ENCODE results near the gene SCEL.
A peak's percentile ranks its signal among the peaks of the same experiment; 100 is the strongest.

The SCEL gene

DNA sequence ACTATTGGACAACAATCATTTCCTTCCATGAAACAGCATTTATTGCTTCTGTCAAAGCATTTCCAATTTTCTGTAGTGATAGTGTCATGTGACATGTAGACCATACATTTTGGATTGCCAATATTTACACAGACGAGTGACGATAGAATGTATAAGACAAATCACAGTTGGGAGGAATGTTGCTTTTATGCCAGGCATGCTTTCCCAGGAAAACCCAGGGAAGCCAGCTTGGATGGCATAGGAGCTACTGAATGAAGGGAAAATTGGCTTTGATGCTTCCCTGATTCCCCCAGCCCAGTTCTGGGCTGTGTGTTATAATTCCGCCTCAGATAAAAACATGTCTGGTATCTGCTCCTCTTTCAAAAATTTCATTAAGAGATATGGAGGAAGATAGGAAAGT is 22.5 kb downstream of the SCEL start:
- TF ChIP-seq GATA1 (IDR thresholded peaks at IDR 0.05; ENCODE audit: low read depth, low read length) (no peak), POLR2A (IDR thresholded peaks at IDR 0.05; ENCODE audit: low read length) (no peak)
- DNase-seq = no peak

DNA sequence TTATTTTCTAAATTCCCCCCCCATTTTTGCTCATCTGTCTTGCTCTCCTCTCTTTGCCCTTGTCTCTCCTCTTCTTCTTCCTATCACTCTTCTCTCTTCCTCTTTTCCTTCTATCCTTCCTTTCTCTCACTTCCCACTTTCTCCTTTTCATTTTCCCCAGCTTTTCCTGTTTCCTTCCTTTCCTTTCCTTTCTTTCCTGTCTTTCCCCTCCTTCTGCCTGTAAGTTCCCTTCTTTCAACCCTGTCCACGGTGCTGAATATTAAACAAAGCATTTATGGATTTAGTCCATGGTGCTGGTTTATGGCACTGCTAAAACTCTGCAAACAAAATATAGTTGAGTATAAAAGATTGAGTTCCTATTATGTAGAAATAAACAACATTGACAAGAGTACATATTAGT is 27.6 kb downstream of the SCEL start:
- no peak for DNase-seq
- TF ChIP-seq GATA1 (IDR thresholded peaks at IDR 0.05; ENCODE audit: low read depth, low read length) = no peak
- no peak for TF ChIP-seq POLR2A (IDR thresholded peaks at IDR 0.05; ENCODE audit: low read length)

DNA sequence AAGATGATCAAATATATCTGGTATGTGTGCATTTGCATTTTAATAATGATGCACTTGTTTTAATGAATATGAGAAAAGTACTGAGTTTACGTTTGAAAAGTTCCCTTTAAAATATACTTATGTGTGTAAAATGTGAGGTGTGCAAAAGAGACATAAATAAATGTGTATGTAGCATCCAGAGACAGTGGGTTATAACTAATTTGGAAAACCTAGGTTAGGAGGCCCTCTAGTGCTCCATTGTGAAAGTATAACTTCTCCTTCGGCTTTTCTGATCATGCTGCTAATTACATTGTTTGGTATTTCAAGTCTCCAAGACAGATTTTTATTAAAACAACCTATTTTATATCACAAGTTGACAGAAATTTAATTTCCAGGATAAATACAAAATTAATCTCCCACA is 30.1 kb downstream of the SCEL start:
- no peak for TF ChIP-seq POLR2A (IDR thresholded peaks at IDR 0.05; ENCODE audit: low read length)
- TF ChIP-seq GATA1 (IDR thresholded peaks at IDR 0.05; ENCODE audit: low read depth, low read length) = no peak
- peak; percentile 1 to 14 for DNase-seq

DNA sequence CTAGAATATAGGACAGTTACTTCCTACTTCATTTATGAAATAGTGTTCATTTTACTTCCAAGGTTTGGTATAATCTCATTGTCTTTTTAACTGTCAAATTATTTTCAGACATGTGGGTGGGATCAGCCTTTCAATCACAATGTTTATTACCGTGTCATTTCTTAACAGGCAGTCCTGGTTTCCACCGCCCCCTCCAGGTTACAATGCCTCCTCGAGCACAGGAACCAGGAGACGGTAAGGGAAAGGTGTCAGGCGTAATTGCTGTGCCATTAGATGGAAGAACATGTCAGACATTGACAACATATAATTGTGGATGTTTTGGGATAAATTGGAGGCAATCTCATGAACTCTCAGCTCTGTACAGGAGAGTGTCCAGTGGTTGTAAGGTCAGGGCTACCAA is 36.5 kb downstream of the SCEL start:
- no peak for DNase-seq
- TF ChIP-seq POLR2A (IDR thresholded peaks at IDR 0.05; ENCODE audit: low read length) = no peak

DNA sequence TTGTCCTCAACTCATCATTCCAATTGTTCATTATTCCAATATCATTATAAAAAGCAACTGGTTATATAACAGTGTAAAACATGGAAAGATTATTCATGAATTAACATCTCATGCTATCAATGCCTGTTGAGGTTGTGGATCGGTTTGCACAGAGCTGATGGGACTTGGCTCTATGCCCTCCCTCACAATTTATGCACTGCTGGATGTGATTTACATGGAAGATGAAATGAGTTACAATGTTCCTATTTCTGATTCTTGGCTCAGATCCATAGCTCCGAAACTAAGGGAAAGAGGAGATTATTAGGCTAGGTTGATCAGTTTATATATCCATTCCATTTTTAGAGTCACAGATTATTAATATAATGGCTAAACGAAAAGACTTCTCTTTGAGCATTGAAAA is 38.6 kb downstream of the SCEL start:
- no peak for TF ChIP-seq GATA1 (IDR thresholded peaks at IDR 0.05; ENCODE audit: low read depth, low read length)
- no peak for TF ChIP-seq POLR2A (IDR thresholded peaks at IDR 0.05; ENCODE audit: low read length)
- no peak for DNase-seq

DNA sequence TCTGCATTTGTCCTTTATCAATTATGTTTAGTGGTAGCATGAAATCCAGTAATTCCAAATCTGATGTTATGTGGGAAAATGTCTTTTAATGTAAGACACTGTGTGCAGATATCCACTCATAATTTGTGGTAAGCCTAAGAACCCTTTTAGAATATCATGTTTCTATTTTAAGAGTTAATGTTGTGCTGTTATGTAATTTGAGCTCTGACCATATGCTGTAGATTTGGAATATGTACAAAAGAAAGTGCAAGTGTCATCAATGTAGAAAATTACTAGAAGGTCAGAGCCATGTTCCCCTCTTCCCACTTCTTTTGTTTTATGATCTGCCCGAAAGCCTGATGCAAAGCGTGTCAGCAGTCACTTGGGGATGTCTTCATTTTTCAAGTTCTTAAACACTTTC is 44.5 kb downstream of the SCEL start:
- TF ChIP-seq GATA1 (IDR thresholded peaks at IDR 0.05; ENCODE audit: low read depth, low read length) = no peak
- no peak for TF ChIP-seq POLR2A (IDR thresholded peaks at IDR 0.05; ENCODE audit: low read length)

DNA sequence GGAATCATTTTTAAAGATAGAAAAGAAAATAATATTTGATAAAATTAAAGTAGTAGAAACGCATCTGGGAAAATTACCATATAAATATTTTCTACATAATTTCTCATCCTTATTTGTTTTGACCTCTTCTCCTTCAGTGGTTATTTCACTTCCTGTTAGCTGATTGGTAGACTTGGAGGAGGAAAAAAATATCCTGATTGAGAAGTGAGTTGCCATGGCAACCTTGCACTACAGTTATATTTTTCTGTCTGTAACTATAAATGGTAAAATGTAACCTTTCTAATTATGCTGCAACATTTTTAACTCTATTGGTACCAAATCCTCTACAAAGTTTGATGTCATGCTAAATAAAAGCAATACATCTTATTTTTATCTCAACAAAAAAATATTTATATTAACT is 45.2 kb downstream of the SCEL start:
- no peak for DNase-seq
- TF ChIP-seq GATA1 (IDR thresholded peaks at IDR 0.05; ENCODE audit: low read depth, low read length) (no peak), POLR2A (IDR thresholded peaks at IDR 0.05; ENCODE audit: low read length) (no peak)

More for the DNA sequence above, 44.5 kb downstream of the SCEL start:
- DNase-seq = no peak

DNA sequence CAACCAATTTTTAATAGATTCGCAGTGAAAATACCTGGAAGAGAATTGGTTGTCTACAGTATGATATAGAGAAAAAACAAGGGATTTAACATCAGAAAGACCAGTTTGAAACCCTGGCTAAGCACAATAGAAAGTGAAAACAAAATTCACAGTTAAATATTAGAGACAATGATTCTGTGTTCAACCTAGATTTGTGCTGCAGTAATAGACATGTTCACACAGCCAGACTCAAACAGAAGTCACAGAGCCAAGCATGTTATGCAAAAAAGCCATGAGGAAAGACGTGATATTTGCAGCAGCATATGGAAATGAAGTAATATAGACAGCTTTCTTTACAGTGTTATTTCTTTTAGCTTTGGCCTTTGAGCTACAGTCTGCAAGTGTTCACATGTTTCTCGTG is 48.1 kb downstream of the SCEL start:
- TF ChIP-seq POLR2A (IDR thresholded peaks at IDR 0.05; ENCODE audit: low read length) = no peak
- TF ChIP-seq GATA1 (IDR thresholded peaks at IDR 0.05; ENCODE audit: low read depth, low read length) = no peak
- no peak for DNase-seq

DNA sequence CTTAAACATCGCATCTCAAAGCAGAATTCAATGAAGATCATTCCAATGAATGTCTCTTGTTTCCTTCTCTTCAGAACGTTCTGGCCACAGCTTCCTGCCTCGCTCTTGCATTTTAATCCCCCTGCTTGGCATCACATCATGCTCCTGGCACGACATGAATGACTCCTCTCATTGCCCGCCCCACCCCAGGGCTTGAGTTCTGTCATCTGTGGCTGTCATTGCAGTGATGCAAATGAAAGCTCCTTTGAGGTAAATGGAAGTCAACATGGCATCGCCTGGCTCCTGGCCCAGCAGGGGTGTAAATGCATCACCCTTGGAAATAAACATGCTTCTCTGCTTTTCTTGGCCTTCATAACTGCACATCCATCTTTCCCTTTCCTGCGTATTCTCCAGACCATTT is 48.6 kb downstream of the SCEL start:
- no peak for TF ChIP-seq GATA1 (IDR thresholded peaks at IDR 0.05; ENCODE audit: low read depth, low read length)
- no peak for TF ChIP-seq POLR2A (IDR thresholded peaks at IDR 0.05; ENCODE audit: low read length)
- DNase-seq = no peak

DNA sequence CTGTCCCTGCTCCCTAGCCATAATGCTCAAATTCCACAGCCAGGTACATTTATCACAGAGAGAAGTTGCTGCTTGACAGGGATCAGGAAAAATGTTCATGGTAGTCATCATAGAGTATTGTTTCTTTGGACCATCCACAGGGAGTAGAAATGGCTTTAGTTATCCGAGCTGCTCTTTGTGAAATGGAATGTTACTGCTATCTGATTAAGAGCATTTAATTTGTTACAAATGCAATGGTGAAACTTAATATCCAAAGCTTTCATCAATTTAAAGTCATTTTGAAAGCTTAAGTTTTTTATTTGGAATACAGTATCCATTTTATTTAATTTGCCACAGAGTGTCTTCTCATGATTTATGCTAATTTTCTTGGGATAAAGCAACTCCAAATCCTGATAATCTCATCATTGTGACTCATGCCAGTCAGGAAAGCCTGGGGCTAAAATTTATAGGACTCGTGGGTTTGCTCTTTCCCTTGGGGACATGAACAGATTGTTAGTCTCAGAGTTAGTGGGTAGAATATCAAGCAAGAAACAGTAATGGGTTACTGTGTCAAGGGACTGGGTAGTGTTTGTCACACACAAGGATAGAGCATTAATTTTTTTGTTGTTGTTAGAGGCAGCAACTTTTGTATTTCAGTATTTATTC is 59.8 kb downstream of the SCEL start:
- DNase-seq = no peak
- TF ChIP-seq GATA1 (IDR thresholded peaks at IDR 0.05; ENCODE audit: low read depth, low read length) = no peak
- TF ChIP-seq POLR2A (IDR thresholded peaks at IDR 0.05; ENCODE audit: low read length) = no peak

DNA sequence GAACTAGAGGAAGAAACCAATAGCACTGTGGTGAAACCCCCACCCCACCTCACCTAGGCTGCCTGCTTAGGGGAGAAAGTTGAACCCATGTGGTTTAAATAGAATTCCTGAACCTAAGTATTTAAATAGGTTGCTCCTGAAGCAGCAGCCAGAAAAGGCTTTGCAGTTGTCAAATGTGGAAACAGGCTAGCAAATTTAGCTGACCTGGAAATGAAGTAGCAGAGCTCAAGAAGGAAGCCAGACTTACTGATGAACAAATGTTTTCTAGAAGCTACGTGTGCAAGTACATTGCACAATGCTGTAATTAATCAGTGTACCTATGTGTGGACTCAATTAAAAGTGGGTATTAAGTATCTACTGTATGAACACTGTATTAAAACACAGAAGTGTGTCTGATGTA is 61.3 kb downstream of the SCEL start:
- no peak for TF ChIP-seq GATA1 (IDR thresholded peaks at IDR 0.05; ENCODE audit: low read depth, low read length)
- TF ChIP-seq POLR2A (IDR thresholded peaks at IDR 0.05; ENCODE audit: low read length) = no peak
- no peak for DNase-seq

DNA sequence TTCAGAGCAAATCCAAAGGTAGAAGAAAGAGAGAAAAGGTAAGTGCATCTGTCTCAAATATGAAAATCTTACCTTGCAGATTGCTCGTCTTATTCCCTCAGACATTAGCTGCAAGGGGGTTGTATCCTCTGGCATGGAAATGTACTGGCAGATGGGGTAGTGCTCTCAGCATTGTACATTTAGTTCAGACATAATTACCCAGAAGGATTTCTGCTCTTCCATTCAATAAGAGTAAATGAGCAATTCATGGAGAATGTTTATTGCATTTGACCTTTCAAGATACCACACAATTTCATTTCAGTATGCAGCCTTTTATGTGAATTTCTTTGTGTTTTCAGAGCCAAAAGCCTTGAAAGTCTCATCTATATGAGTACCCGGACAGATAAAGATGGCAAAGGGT is 63.8 kb downstream of the SCEL start:
- TF ChIP-seq GATA1 (IDR thresholded peaks at IDR 0.05; ENCODE audit: low read depth, low read length) = no peak
- TF ChIP-seq POLR2A (IDR thresholded peaks at IDR 0.05; ENCODE audit: low read length) = no peak
- DNase-seq = no peak

DNA sequence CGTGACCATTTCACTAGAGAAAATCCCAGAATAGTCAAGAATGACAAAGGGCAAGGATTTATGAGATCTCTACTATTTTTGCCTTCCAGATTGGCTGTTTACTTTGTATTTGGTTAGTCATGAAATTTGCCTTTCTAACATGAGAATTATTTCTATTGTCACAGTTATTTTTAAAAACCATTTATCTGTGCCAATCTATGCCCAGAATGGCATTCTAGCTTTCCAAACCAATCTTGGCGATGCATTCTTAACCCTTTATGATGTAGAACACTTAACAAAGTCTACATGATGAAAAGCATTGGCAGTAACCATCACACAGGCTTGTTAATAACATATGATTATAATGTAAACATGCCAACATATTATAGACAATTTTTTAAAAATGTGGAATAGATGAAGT is 65.2 kb downstream of the SCEL start:
- DNase-seq = no peak
- TF ChIP-seq GATA1 (IDR thresholded peaks at IDR 0.05; ENCODE audit: low read depth, low read length) (no peak), POLR2A (IDR thresholded peaks at IDR 0.05; ENCODE audit: low read length) (no peak)

DNA sequence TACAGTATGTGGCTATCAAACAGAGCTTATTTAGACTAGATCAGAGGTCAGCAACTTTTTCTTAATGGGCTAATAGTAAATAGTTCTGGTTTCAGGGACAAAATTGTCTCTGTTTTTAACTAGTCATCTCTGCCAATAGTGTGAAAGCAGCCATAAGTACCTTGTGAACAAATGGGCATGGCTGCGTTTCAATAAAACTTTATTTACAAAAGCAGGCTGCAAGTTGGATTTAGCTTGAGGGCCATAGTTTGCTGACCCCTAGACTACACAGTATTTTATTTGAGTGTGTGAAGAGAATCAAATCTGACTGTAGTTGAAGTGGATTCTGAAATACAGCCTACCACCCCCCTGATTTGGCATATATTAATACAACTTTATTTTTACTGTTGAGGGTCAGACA is 75.6 kb downstream of the SCEL start:
- no peak for DNase-seq
- TF ChIP-seq POLR2A (IDR thresholded peaks at IDR 0.05; ENCODE audit: low read length) (no peak), GATA1 (IDR thresholded peaks at IDR 0.05; ENCODE audit: low read depth, low read length) (no peak)

DNA sequence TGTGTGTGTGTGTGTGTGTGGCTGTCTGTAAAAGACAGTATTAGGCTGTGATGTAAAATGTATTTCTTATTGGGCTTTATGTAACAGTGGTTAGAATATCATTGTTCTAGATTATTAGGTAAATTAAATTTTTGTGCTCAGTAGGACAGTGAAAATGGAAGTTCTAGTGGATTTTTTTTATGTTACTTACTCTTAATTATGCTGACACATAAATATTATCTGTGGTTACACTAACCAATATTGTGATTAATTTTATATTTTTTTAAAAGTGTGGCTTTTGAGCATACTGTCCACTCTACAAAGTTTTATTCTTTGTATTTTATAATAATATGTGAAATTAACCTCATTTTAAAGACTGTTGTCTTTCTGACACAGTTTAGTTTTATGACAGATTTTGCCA is 80.5 kb downstream of the SCEL start:
- DNase-seq = no peak
- TF ChIP-seq POLR2A (IDR thresholded peaks at IDR 0.05; ENCODE audit: low read length) = no peak
- no peak for TF ChIP-seq GATA1 (IDR thresholded peaks at IDR 0.05; ENCODE audit: low read depth, low read length)

DNA sequence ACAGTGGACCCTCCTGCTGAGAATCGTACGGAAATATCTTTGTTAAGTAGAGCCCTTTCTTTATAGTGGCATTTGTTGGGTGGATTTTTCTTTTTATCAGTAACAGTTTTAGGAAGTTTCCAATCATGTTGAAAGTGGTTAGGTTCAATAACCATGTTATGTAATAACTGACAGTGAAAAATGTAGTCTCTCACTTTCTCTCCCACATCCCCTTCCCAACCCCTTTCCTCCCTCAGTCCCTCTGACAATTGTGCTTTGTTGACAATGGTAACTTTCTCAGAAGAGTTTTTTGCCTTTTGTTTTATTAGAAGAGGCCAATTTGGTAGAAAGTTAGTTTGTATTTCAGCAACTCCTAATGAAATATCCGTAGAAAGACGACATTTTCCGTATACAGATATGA is 84.1 kb downstream of the SCEL start:
- no peak for TF ChIP-seq POLR2A (IDR thresholded peaks at IDR 0.05; ENCODE audit: low read length)
- no peak for TF ChIP-seq GATA1 (IDR thresholded peaks at IDR 0.05; ENCODE audit: low read depth, low read length)

More for the DNA sequence above, 84.1 kb downstream of the SCEL start:
- DNase-seq = no peak
